H1 (cell line): ENCODE measurements around the gene ADRM1.

Source experiments
- EP300 ChIP-seq, 2 experiments: IDR thresholded peaks; 1 replicate in 1 of 2; 2 replicates in 1 of 2; pipeline ENCODE4 v1.6.1; 2011 to 2012; ENCODE audit warnings: low read depth in 2 of 2, low read length in 2 of 2, mild to moderate bottlenecking in 2 of 2, borderline replicate concordance in 1 of 2, inconsistent platforms in 1 of 2, moderate library complexity in 1 of 2
- JUN ChIP-seq: IDR thresholded peaks from 2 replicates; pipeline ENCODE4 v1.6.1; 2011; ENCODE audit warnings: low read depth, mild to moderate bottlenecking, improper control_type of control experiment, low read length
- JUND ChIP-seq: IDR thresholded peaks from 2 replicates; pipeline ENCODE4 v1.6.1; 2011; ENCODE audit warnings: mild to moderate bottlenecking, improper control_type of control experiment, low read length
- RAD21 ChIP-seq, 2 experiments: IDR thresholded peaks in 1 of 2; conservative IDR thresholded peaks in 1 of 2; 2 replicates each; pipeline ENCODE4 v1.6.1; 2011; ENCODE audit warnings: low read depth in 2 of 2, low read length in 2 of 2, improper control_type of control experiment in 1 of 2, inconsistent platforms in 1 of 2, mild to moderate bottlenecking in 1 of 2, moderate library complexity in 1 of 2
- SUZ12 ChIP-seq: fragments of 200-600 bp; sonication (generic); IDR thresholded peaks from 2 replicates; pipeline ENCODE4 v1.6.1; 2012; ENCODE audit warnings: mild to moderate bottlenecking, inconsistent platforms, low read length, moderate library complexity, mixed read lengths
- TAF1 ChIP-seq: IDR thresholded peaks from 2 replicates; pipeline ENCODE4 v1.6.1; 2011; ENCODE audit warnings: mild to moderate bottlenecking, low read depth, low read length

- TF ChIP-seq JUN (no peak), JUND (no peak), SUZ12 (no peak), RAD21 (IDR thresholded peaks at IDR 0.05 in 1 of 2, conservative IDR thresholded peaks at IDR 0.05 in 1 of 2; ENCODE audit: low read depth in 2 of 2, low read length in 2 of 2) (no peak), TAF1 (no peak), EP300 (IDR thresholded peaks at IDR 0.05; ENCODE audit: borderline replicate concordance in 1 of 2, low read depth in 2 of 2, low read length in 2 of 2) (no peak)
Measured at GRCh38 chr20:62333820-62334595, 31.2 kb downstream of the ADRM1 start.
